ENCODE results near the gene PUM2. TPM values are rescaled to one million over a fixed set of nuclear protein-coding genes. Genes with fewer than 3 reads are reported as not detected.

PUM2 gene
- total and polyA plus RNA-seq, 2 of the 8 experiments (the other 6 are each of a cell fraction or from before 2014, with no cell fraction given), result 46.6 to 114 TPM

- no peaks in the 10 kb centered on the region for H3K9me3 ChIP-seq (ENCODE audit: insufficient read depth in 2 of 2, low read depth in 1 of 2, low read length in 1 of 2)
- H2BK12ac ChIP-seq (ENCODE audit: low read depth, low read length), result no peak overlapping the region
- H3K79me1 ChIP-seq (ENCODE audit: low read depth, low read length), result no peaks in the 10 kb centered on the region; the same call in 1 of the 2 replicates
- H3K18ac ChIP-seq (ENCODE audit: extremely low read depth, low read length), result no peak overlapping the region
- H3K56ac ChIP-seq (replicated peaks; ENCODE audit: insufficient read length, low read depth, low read length), result no peak overlapping the region
- no peaks in the 10 kb centered on the region for H4K20me1 ChIP-seq (replicated peaks in 1 of 2; ENCODE audit: control insufficient read depth in 1 of 2, insufficient read depth in 2 of 2, low read length in 2 of 2)
- H3K4me3 ChIP-seq (ENCODE audit: extremely low read depth in 1 of 4, insufficient read depth in 2 of 4, low read depth in 3 of 4, low read length in 4 of 4), result no peak overlapping the region
- no peak overlapping the region for H3K4ac ChIP-seq (replicated peaks; ENCODE audit: insufficient read length, low read depth, low read length)
- DNase-seq (ENCODE audit: low read depth in 1 of 2, low spot score in 2 of 2) (no peak), FAIRE-seq (no peak)
- peaks cover 0 to 40% (median 16%) of the 10 kb centered on the region in 4 experiments; a peak in 6 of 8 replicates for H3K36me3 ChIP-seq (ENCODE audit: control insufficient read depth in 2 of 4, insufficient read depth in 4 of 4, low read length in 3 of 4)
- no peak overlapping the region for H2AFZ ChIP-seq (ENCODE audit: low read length)
- no peak overlapping the region for H2BK15ac ChIP-seq (ENCODE audit: low read length)
- H2BK5ac ChIP-seq (ENCODE audit: low read depth, low read length), result no peak overlapping the region
- ChIA-PET CTCF (ENCODE audit: partially characterized antibody) (interaction anchor here (0.9 to 1.2 kb wide), 2 partner anchors 61 to 86 kb away, joined by 3 to 5 read pairs; no protein-coding TSS in a partner anchor), POLR2A (ENCODE audit: partially characterized antibody) (interaction anchor here (1.5 kb wide), 1 partner anchor 20 kb away, joined by 5 read pairs; no protein-coding TSS in a partner anchor)
- H2AK5ac ChIP-seq (ENCODE audit: low read depth, low read length), result no peak overlapping the region
- H3K79me2 ChIP-seq (ENCODE audit: control insufficient read depth in 1 of 2, insufficient read depth in 2 of 2, low read length in 2 of 2), result peaks cover 0 to 2% of the 10 kb centered on the region in 2 experiments; a peak in 1 of 4 replicates
- no peak overlapping the region for H4K91ac ChIP-seq (replicated peaks; ENCODE audit: insufficient read length, low read length)
- no peak overlapping the region for H3K9ac ChIP-seq (replicated peaks in 1 of 4; ENCODE audit: extremely low read depth in 1 of 4, low read depth in 3 of 4, low read length in 3 of 4)
- H3K23ac ChIP-seq (ENCODE audit: insufficient read length), result no peak overlapping the region
- H3K14ac ChIP-seq (ENCODE audit: insufficient read length), result no peak overlapping the region
- no peak overlapping the region for H4K8ac ChIP-seq (ENCODE audit: extremely low read depth, insufficient read depth, low read length)
- H3K23me2 ChIP-seq (ENCODE audit: low read depth, low read length), result no peaks in the 10 kb centered on the region
- no peak overlapping the region for H2BK120ac ChIP-seq (replicated peaks; ENCODE audit: low read depth, low read length)
- H3K27me3 ChIP-seq (replicated peaks in 1 of 4; ENCODE audit: control insufficient read depth in 3 of 4, extremely low read depth in 1 of 4, insufficient read depth in 3 of 4, low read length in 3 of 4), result no peaks in the 10 kb centered on the region
- no peak overlapping the region for H4K5ac ChIP-seq (ENCODE audit: insufficient read length, low read depth, low read length)
- H3K27ac ChIP-seq (ENCODE audit: low read depth, low read length), result no peak overlapping the region
- no peak overlapping the region for H2BK20ac ChIP-seq (ENCODE audit: low read length)
- WGBS, 2 experiments (ENCODE audit: extremely low coverage in 1 of 2, insufficient coverage in 1 of 2, insufficient read length in 1 of 2, insufficient replicate concordance in 2 of 2, low coverage in 1 of 2, low lambda C conversion rate in 2 of 2, missing lambda C conversion rate in 1 of 2), result 100% methylated on average over 2 of the region's 2 CpGs; no CpG with 5 or more reads in 1 of the 2 experiments
- no peak overlapping the region for H3K4me2 ChIP-seq (ENCODE audit: insufficient read depth in 1 of 2, low read depth in 2 of 2, low read length in 2 of 2)
- H3K4me1 ChIP-seq (replicated peaks in 1 of 4; ENCODE audit: control insufficient read depth in 3 of 4, insufficient read depth in 4 of 4, low read length in 3 of 4), result no peaks in the 10 kb centered on the region
- no peak for TF ChIP-seq BACH1 (IDR thresholded peaks at IDR 0.05; ENCODE audit: low read length)
- no peak for TF ChIP-seq CEBPB (IDR thresholded peaks at IDR 0.05; ENCODE audit: low read depth, low read length)
- TF ChIP-seq GABPA (IDR thresholded peaks at IDR 0.05; ENCODE audit: borderline replicate concordance, insufficient read depth, low read length), result no peak
- no peak for TF ChIP-seq BCL11A (IDR thresholded peaks at IDR 0.05; ENCODE audit: low read depth in 2 of 2, low read length in 2 of 2)
These were observed 86.0 kb downstream of the PUM2 start for GRCh38 chr2:20264629-20265028.

All from H1 (cell line).